Panc1 (cell line): ENCODE results near the gene RASSF8.
A peak's percentile ranks its signal among the peaks of the same experiment; 100 is the strongest.

ENCODE experiments used
- SIN3A ChIP-seq: IDR thresholded peaks from 2 replicates; pipeline ENCODE4 v1.6.1; 2012; ENCODE audit warnings: low read depth, mild to moderate bottlenecking, low read length, moderate library complexity, borderline replicate concordance; ENCODE audit not compliant: insufficient read depth
- TF ChIP-seq, protein P1 (sequence below): fragments of 450-650 bp; IDR thresholded peaks from 2 replicates; pipeline ENCODE4 v1.5.1; 2017; ENCODE audit warnings: mild to moderate bottlenecking

DNA sequence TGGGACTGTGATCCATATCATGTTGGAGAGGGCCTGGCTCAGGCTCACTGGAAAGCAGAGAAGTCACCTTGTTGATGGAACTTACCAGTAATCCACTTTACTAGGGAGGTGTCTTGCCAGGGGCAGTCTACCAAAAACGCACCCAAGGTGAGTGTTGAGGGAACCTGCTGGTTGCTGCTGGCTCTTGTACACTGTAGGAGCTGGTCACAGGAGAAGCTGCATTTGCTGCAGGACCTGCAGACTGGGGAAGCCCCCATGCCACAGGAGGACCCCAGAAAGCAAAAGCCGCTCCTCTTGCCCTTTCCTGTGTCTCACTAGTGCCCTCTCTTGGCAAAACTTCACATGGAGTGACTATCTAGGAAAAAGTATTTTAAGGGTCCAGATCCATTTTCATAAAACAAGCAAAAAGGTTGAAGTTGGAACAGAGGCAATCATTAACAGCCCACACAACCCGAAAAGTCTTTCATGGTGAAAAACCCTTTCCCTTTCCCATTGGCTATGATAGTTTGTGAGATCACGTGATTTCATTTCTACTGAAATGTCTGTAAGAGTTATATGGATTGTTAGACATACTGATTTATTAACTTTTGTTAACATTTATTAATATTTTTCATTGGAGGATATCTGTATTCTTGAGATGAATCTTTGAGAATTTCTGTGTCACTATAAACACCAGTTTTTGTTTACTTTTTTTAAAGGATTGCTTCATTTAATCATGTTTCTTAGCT lies 59.2 kb downstream of the RASSF8 start:
- TF ChIP-seq, protein P1, sequence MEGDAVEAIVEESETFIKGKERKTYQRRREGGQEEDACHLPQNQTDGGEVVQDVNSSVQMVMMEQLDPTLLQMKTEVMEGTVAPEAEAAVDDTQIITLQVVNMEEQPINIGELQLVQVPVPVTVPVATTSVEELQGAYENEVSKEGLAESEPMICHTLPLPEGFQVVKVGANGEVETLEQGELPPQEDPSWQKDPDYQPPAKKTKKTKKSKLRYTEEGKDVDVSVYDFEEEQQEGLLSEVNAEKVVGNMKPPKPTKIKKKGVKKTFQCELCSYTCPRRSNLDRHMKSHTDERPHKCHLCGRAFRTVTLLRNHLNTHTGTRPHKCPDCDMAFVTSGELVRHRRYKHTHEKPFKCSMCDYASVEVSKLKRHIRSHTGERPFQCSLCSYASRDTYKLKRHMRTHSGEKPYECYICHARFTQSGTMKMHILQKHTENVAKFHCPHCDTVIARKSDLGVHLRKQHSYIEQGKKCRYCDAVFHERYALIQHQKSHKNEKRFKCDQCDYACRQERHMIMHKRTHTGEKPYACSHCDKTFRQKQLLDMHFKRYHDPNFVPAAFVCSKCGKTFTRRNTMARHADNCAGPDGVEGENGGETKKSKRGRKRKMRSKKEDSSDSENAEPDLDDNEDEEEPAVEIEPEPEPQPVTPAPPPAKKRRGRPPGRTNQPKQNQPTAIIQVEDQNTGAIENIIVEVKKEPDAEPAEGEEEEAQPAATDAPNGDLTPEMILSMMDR = peak; percentile 98
- no peak for TF ChIP-seq SIN3A
